Measurements from ENCODE around the gene REG4. TPM values are rescaled to one million over a fixed set of nuclear protein-coding genes. Genes with fewer than 3 reads are reported as not detected.
"Not testable (repeated sequence)": the region's sequence is repeated elsewhere in the genome, so short reads cannot be mapped to it uniquely, and the experiment has no call there.

The REG4 gene
- total RNA-seq = not detected

GRCh38 chr1:119811387-119811786 is at the start of gene REG4:
Gene REG4, minus strand, starts transcription at chr1:119811460. Its CDS starts 2,691 bp downstream, at chr1:119808769.
- Histone ChIP-seq H3K4me3 (no peak within 1 kb of the TSS), H3K9me3 (no peaks in the 10 kb centered on the region), H3K4me1 (peaks cover 0 to 4% (median 0%) of the 10 kb centered on the region in 3 donors), H3K27me3 (peaks cover 7% of the 10 kb centered on the region), H3K27ac (no peak within 1 kb of the TSS), H3K36me3 (no peaks in the 10 kb centered on the region)
- no peak for TF ChIP-seq POLR2A (IDR thresholded peaks at IDR 0.05)
- TF ChIP-seq EP300 (IDR thresholded peaks at IDR 0.05) = no peak
- TF ChIP-seq POLR2AphosphoS5 (IDR thresholded peaks at IDR 0.05) = no peak
- TF ChIP-seq CTCF (IDR thresholded peaks at IDR 0.05) = no peak
- no peak for ATAC-seq
- WGBS, 2 donors (ENCODE audit: low coverage in 1 of 2) = 76 to 87% methylated on average over 5 to 7 of the region's 7 CpGs

GRCh38 chr1:119859647-119860046 is 48.4 kb upstream of the REG4 start:
- Histone ChIP-seq H3K27me3 (no peaks in the 10 kb centered on the region), H3K4me3 (no peak overlapping the region), H3K27ac (no peak overlapping the region), H3K4me1 (no peaks in the 10 kb centered on the region), H3K9me3 (no peaks in the 10 kb centered on the region), H3K36me3 (no peaks in the 10 kb centered on the region)
- no peak for ATAC-seq
- WGBS, 2 donors (ENCODE audit: low coverage in 1 of 2) = 55 to 63% methylated on average over 3 to 4 of the region's 4 CpGs
- TF ChIP-seq POLR2A (IDR thresholded peaks at IDR 0.05) = no peak
- no peak for TF ChIP-seq EP300 (IDR thresholded peaks at IDR 0.05)
- TF ChIP-seq CTCF (IDR thresholded peaks at IDR 0.05) = no peak
- TF ChIP-seq POLR2AphosphoS5 (IDR thresholded peaks at IDR 0.05) = no peak

- 53% methylated on average over 3 of the region's 4 CpGs; no CpG with 5 or more reads in 1 of the 2 donors for WGBS, 2 donors (ENCODE audit: low coverage in 1 of 2)
These were observed 47.4 kb upstream of the REG4 start for GRCh38 chr1:119858556-119859214.

GRCh38 chr1:119858126-119858525 is 46.9 kb upstream of the REG4 start:
- 77% methylated on average over 2 of the region's 2 CpGs for WGBS, 2 donors (ENCODE audit: low coverage in 1 of 2)
- Histone ChIP-seq H3K4me3 (no peak overlapping the region), H3K36me3 (no peaks in the 10 kb centered on the region), H3K4me1 (no peaks in the 10 kb centered on the region), H3K27me3 (no peaks in the 10 kb centered on the region), H3K27ac (no peak overlapping the region), H3K9me3 (no peaks in the 10 kb centered on the region)
- no peak for ATAC-seq
- TF ChIP-seq POLR2AphosphoS5 (IDR thresholded peaks at IDR 0.05) (no peak), POLR2A (IDR thresholded peaks at IDR 0.05) (no peak), EP300 (IDR thresholded peaks at IDR 0.05) (no peak)

More at GRCh38 chr1:119858556-119859214, 47.4 kb upstream of the REG4 start:
- ATAC-seq, H3K27ac ChIP-seq, H3K36me3 ChIP-seq, H3K9me3 ChIP-seq, H3K27me3 ChIP-seq, H3K4me1 ChIP-seq, H3K4me3 ChIP-seq: not testable (repeated sequence)

- no peaks in the 10 kb centered on the region for H3K4me1 ChIP-seq
- no peak overlapping the region for H3K27ac ChIP-seq
- TF ChIP-seq EP300 (IDR thresholded peaks at IDR 0.05) (no peak), POLR2AphosphoS5 (IDR thresholded peaks at IDR 0.05) (no peak), CTCF (IDR thresholded peaks at IDR 0.05) (no peak), POLR2A (IDR thresholded peaks at IDR 0.05) (no peak)
- H3K4me3 ChIP-seq = no peak overlapping the region
- H3K36me3 ChIP-seq = no peaks in the 10 kb centered on the region
- no peaks in the 10 kb centered on the region for H3K9me3 ChIP-seq
- 84 to 94% methylated on average over 7 to 12 of the region's 23 CpGs for WGBS, 2 donors (ENCODE audit: low coverage in 1 of 2)
- no peaks in the 10 kb centered on the region for H3K27me3 ChIP-seq
- ATAC-seq = no peak
These were observed 41.9 kb upstream of the REG4 start for GRCh38 chr1:119853155-119853554.

- ATAC-seq, H3K36me3 ChIP-seq, H3K9me3 ChIP-seq, H3K27ac ChIP-seq, H3K27me3 ChIP-seq, H3K4me3 ChIP-seq, H3K4me1 ChIP-seq: not testable (repeated sequence)
- WGBS, 2 donors (ENCODE audit: low coverage in 1 of 2) = 0 to 77% methylated on average over 1 to 4 of the region's 6 CpGs
These were observed 32.9 kb upstream of the REG4 start for GRCh38 chr1:119844206-119844605.
